IMR-90 (cell line): ENCODE measurements around the gene TMIGD1. TPM values are rescaled to one million over a fixed set of nuclear protein-coding genes. Genes with fewer than 3 reads are reported as not detected.

Experiments
- ATAC-seq: fragments of 200-7000 bp; cut with Tn5 transposase; 2 replicates; pipeline ENCODE4 v1.9.1; 2020; ENCODE audit warnings: low read depth, mild to moderate bottlenecking, moderate library complexity
- BruUV-seq: library from RNA; stranded (reverse); fragments of 400-500 nt; replicated peaks from 2 replicates; lab custom pipeline; 2021; lab: Mats Ljungman, UMichigan
- CTCF ChIA-PET: fragments of 300-600 bp; formaldehyde crosslinking; extraction: SDS; loops from one replicate; lab custom pipeline; 2021; ENCODE audit warnings: antibody characterized with exemption; lab: Yijun Ruan, JAX
- POLR2A ChIA-PET: fragments of 300-600 bp; sonication (Branson Sonifier 250); formaldehyde crosslinking; loops from one replicate; lab custom pipeline; 2022; ENCODE audit warnings: antibody characterized with exemption; ENCODE audit not compliant: unreplicated experiment; lab: Charles Lee
- DNase-seq: peaks from one replicate; pipeline ENCODE4 v3.0.0; 2013
- H2AFZ ChIP-seq: replicated peaks from 2 replicates; pipeline ENCODE3; 2013; ENCODE audit warnings: low read length, mild to moderate bottlenecking; ENCODE audit not compliant: poor library complexity
- H2AK5ac ChIP-seq: 2 replicates; pipeline ENCODE4 v1.6.1; 2013; ENCODE audit warnings: low read depth, low read length, inconsistent platforms
- H2AK9ac ChIP-seq: replicated peaks from 2 replicates; pipeline ENCODE3; 2013; ENCODE audit warnings: mild to moderate bottlenecking, low read depth, low read length, moderate library complexity; ENCODE audit not compliant: poor library complexity
- H2BK120ac ChIP-seq: 2 replicates; pipeline ENCODE4 v1.6.1; 2013; ENCODE audit warnings: low read depth, low read length, inconsistent platforms
- H2BK15ac ChIP-seq: 3 replicates; pipeline ENCODE4 v1.6.1; 2013; ENCODE audit warnings: low read depth, low read length, inconsistent platforms
- H2BK20ac ChIP-seq: 2 replicates; pipeline ENCODE4 v1.6.1; 2013; ENCODE audit warnings: low read depth, mild to moderate bottlenecking, inconsistent platforms, low read length, moderate library complexity
- H2BK5ac ChIP-seq: 2 replicates; pipeline ENCODE4 v1.6.1; 2013; ENCODE audit warnings: mild to moderate bottlenecking, low read depth, low read length, inconsistent platforms; ENCODE audit not compliant: poor library complexity, severe bottlenecking
- H3K14ac ChIP-seq: replicated peaks from 2 replicates; pipeline ENCODE4 v1.6.1; 2013; ENCODE audit warnings: low read depth, low read length, inconsistent platforms
- H3K18ac ChIP-seq: 2 replicates; pipeline ENCODE4 v1.6.1; 2013; ENCODE audit warnings: low read depth, low read length, control low read depth
- H3K23ac ChIP-seq: 2 replicates; pipeline ENCODE4 v1.6.1; 2013; ENCODE audit warnings: low read depth, low read length, inconsistent platforms
- H3K27ac ChIP-seq: 2 replicates; pipeline ENCODE4 v1.5.1; 2013; ENCODE audit warnings: mild to moderate bottlenecking, control low read depth, low read length; ENCODE audit not compliant: insufficient read depth
- H3K27me3 ChIP-seq: 2 replicates; pipeline ENCODE4 v1.6.1; 2013; ENCODE audit warnings: low read length; ENCODE audit not compliant: control insufficient read depth, insufficient read depth
- H3K36me3 ChIP-seq: 2 replicates; pipeline ENCODE4 v1.6.1; 2013; ENCODE audit warnings: low read length, mixed read lengths; ENCODE audit not compliant: control insufficient read depth, insufficient read depth
- H3K4ac ChIP-seq: 2 replicates; pipeline ENCODE4 v1.6.1; 2013; ENCODE audit warnings: low read depth, low read length, inconsistent platforms
- H3K4me1 ChIP-seq: 2 replicates; pipeline ENCODE4 v1.6.1; 2013; ENCODE audit warnings: low read length, mixed read lengths; ENCODE audit not compliant: control insufficient read depth, insufficient read depth
- H3K4me2 ChIP-seq: 2 replicates; pipeline ENCODE4 v1.6.1; 2013; ENCODE audit warnings: low read depth, mild to moderate bottlenecking, control low read depth, low read length, moderate library complexity
- H3K4me3 ChIP-seq: 2 replicates; pipeline ENCODE4 v1.5.1; 2013; ENCODE audit warnings: low read depth, mild to moderate bottlenecking, control low read depth, low read length, moderate library complexity; ENCODE audit not compliant: insufficient read depth
- H3K56ac ChIP-seq: 2 replicates; pipeline ENCODE4 v1.6.1; 2013; ENCODE audit warnings: low read length, inconsistent platforms; ENCODE audit not compliant: insufficient read depth; ENCODE audit errors: extremely low read depth
- H3K79me1 ChIP-seq, 2 experiments: 2 replicates each; pipeline ENCODE4 v1.6.1; 2013; ENCODE audit warnings: low read length in 2 of 2, inconsistent platforms in 1 of 2, low read depth in 1 of 2
- H3K9ac ChIP-seq: 2 replicates; pipeline ENCODE4 v1.6.1; 2013; ENCODE audit warnings: low read depth, low read length, control low read depth
- H3K9me1 ChIP-seq: 2 replicates; pipeline ENCODE4 v1.6.1; 2013; ENCODE audit warnings: low read length, inconsistent platforms; ENCODE audit not compliant: insufficient read depth
- H3K9me3 ChIP-seq: 2 replicates; pipeline ENCODE4 v1.6.1; 2013; ENCODE audit warnings: low read length; ENCODE audit not compliant: control insufficient read depth, insufficient read depth
- H4K20me1 ChIP-seq: 2 replicates; pipeline ENCODE4 v1.6.1; 2013; ENCODE audit warnings: low read length, inconsistent platforms; ENCODE audit not compliant: insufficient read depth
- H4K5ac ChIP-seq: 2 replicates; pipeline ENCODE4 v1.6.1; 2013; ENCODE audit warnings: mild to moderate bottlenecking, low read depth, low read length, control low read depth
- H4K8ac ChIP-seq, 2 experiments: 2 replicates each; pipeline ENCODE4 v1.6.1; 2013; ENCODE audit warnings: low read depth in 2 of 2, low read length in 2 of 2, control low read depth in 1 of 2, inconsistent platforms in 1 of 2
- H4K91ac ChIP-seq: 2 replicates; pipeline ENCODE4 v1.6.1; 2013; ENCODE audit warnings: low read depth, low read length, inconsistent platforms; ENCODE audit not compliant: insufficient read depth
- ELK1 ChIP-seq: fragments of 150-350 bp; IDR thresholded peaks from 2 replicates; pipeline ENCODE4 v1.6.1; 2016; ENCODE audit warnings: low read depth, mild to moderate bottlenecking, low read length, moderate library complexity, borderline replicate concordance
- FOS ChIP-seq: fragments of 150-350 bp; IDR thresholded peaks from 2 replicates; pipeline ENCODE4 v1.6.1; 2016; ENCODE audit warnings: low read depth, low read length
- MAFK ChIP-seq: IDR thresholded peaks from 2 replicates; pipeline ENCODE4 v1.6.1; 2012; ENCODE audit warnings: low read depth, low read length, improper control_type of control experiment
- MAZ ChIP-seq: IDR thresholded peaks from 2 replicates; pipeline ENCODE4 v1.6.1; 2012; ENCODE audit warnings: low read depth, mild to moderate bottlenecking, low read length, improper control_type of control experiment, moderate library complexity, borderline replicate concordance
- NFE2L2 ChIP-seq: fragments of 150-350 bp; IDR thresholded peaks from 2 replicates; pipeline ENCODE4 v1.6.1; 2016; ENCODE audit warnings: low read depth, mild to moderate bottlenecking, low read length
- POLR2A ChIP-seq: IDR thresholded peaks from 2 replicates; pipeline ENCODE4 v1.6.1; 2012; ENCODE audit warnings: mild to moderate bottlenecking, low read depth, low read length
- WGBS, 2 experiments: methylation state at CpG; one replicate each; pipeline versions ENCODE4 v1.1.5 to v1.1.7; 2013; ENCODE audit warnings: missing lambda C conversion rate in 2 of 2; ENCODE audit not compliant: insufficient read length in 1 of 2; ENCODE audit errors: extremely low coverage in 2 of 2; 5-methylcytosine and 5-hydroxymethylcytosine counted together
- dilution Hi-C: fragments of 300-500 bp; cut with HindIII; formaldehyde crosslinking; loops from one replicate; pipeline ENCODE4 v1.14.3; 2018; ENCODE audit warnings: low sequenced_read_pairs; ENCODE audit not compliant: unreplicated experiment
- in situ Hi-C: fragments of 300-500 bp; cut with MboI; formaldehyde crosslinking; loops from 3 replicates; pipeline ENCODE4 v1.14.3; 2019; ENCODE audit warnings: low sequenced_read_pairs, inconsistent platforms, mixed read lengths
- intact Hi-C: fragments of 100-400 bp; cut with micrococcal nuclease; formaldehyde crosslinking; loops from 2 replicates; pipeline ENCODE4 v1.10.0; 2022
- polyA plus RNA-seq, 3 experiments: library from polyadenylated mRNA; depleted of rRNA; stranded (reverse); fragments of >200 nt; gene quantifications; 2 replicates each; pipeline ENCODE4 v1.2.3, GENCODE V29; 2012; ENCODE audit warnings: low replicate concordance in 1 of 3
- total RNA-seq: library from RNA; depleted of rRNA; stranded (reverse); fragments of >200 nt; gene quantifications from 2 replicates; pipeline ENCODE4 v1.2.3, GENCODE V29; 2012

Gene TMIGD1
- total and polyA plus RNA-seq, 2 of the 4 experiments (the other 2 are of a cell fraction) = not detected

- in situ Hi-C loops (no loop called here), dilution Hi-C loops (no loop called here), intact Hi-C loops (loop anchor here (2.0 to 5.0 kb wide), 2 partner anchors 86 to 185 kb away; partner anchors contain the start of genes CPD and GOSR1)
- Histone ChIP-seq H2BK20ac (peak within 1 kb of the TSS; percentile 62), H2BK120ac (peak within 1 kb of the TSS; percentile 90), H3K27me3 (peaks cover 2% of the 10 kb centered on the region; the same call in 1 of the 2 replicates), H3K4ac (peak within 1 kb of the TSS; percentile 96), H3K36me3 (peaks cover 5% of the 10 kb centered on the region; the same call in 1 of the 2 replicates), H2AK9ac (peak within 1 kb of the TSS; percentile 91), H3K9me1 (no peaks in the 10 kb centered on the region), H4K20me1 (peaks cover 6% of the 10 kb centered on the region; the same call in 1 of the 2 replicates), H3K23ac (peak within 1 kb of the TSS; percentile 97), H4K8ac (peak within 1 kb of the TSS; percentile 92 to 98), H3K9me3 (no peaks in the 10 kb centered on the region), H2AFZ (peak within 1 kb of the TSS; percentile 99), H2BK15ac (peak within 1 kb of the TSS; percentile 86; the same call in 1 of the 3 replicates), H3K18ac (peak within 1 kb of the TSS; percentile 71), H3K4me1 (no peaks in the 10 kb centered on the region), H3K14ac (peak within 1 kb of the TSS; percentile 99), H3K27ac (peak within 1 kb of the TSS; percentile 64), H3K4me3 (peak within 1 kb of the TSS; percentile 76), H3K56ac (peak within 1 kb of the TSS; percentile 78), H3K4me2 (peak within 1 kb of the TSS; percentile 99), H3K79me1 (peaks cover 13 to 31% of the 10 kb centered on the region in 2 experiments), H3K9ac (peak within 1 kb of the TSS; percentile 81), H4K91ac (peak within 1 kb of the TSS; percentile 88), H4K5ac (peak within 1 kb of the TSS; percentile 85), H2BK5ac (peak within 1 kb of the TSS; percentile 41), H2AK5ac (0 out of 2 replicates have a peak within 1 kb of the TSS, but pooled peaks have one; percentile 35)
- peak; percentile 97 for ATAC-seq
- peak; percentile 77 for DNase-seq
- TF ChIP-seq FOS = 0 out of 2 replicates have a peak, but pooled peaks have one; percentile 26
- TF ChIP-seq MAFK = peak; percentile 89
- TF ChIP-seq NFE2L2 = peak; percentile 52; the same call in 1 of the 2 replicates
- TF ChIP-seq MAZ = peak; percentile 86; the same call in 1 of the 2 replicates
- peak; percentile 67 for TF ChIP-seq POLR2A
- no peak for TF ChIP-seq ELK1
- WGBS, 2 experiments = 1% methylated on average over 11 of the region's 89 CpGs; no CpG with 5 or more reads in 1 of the 2 experiments
- no TSS peak for BruUV-seq
- CTCF ChIA-PET = interaction anchor here (1.0 kb wide), 1 partner anchor 45 kb away, joined by 4 read pairs; no protein-coding TSS in a partner anchor
- POLR2A ChIA-PET = no interaction called here
Measured at GRCh38 chr17:30291543-30292285, 42.1 kb downstream of the TMIGD1 start, which contains the start of gene BLMH. TSS of gene BLMH (minus strand) at chr17:30291944. CDS start at chr17:30291819, 125 bp downstream.
